Putamen (tissue), 1 donor: ENCODE results near the gene RALGPS1.
"Not testable (repeated sequence)": the region's sequence is repeated elsewhere in the genome, so short reads cannot be mapped to it uniquely, and the experiment has no call there.

Source experiments
- DNase-seq: peaks from one replicate; pipeline ENCODE4 v3.0.0-alpha.2; 2016; ENCODE audit warnings: low spot score

The RALGPS1 gene

GRCh38 chr9:127137640-127138360 lies 223.2 kb downstream of the RALGPS1 start:
- no peak for DNase-seq

DNA sequence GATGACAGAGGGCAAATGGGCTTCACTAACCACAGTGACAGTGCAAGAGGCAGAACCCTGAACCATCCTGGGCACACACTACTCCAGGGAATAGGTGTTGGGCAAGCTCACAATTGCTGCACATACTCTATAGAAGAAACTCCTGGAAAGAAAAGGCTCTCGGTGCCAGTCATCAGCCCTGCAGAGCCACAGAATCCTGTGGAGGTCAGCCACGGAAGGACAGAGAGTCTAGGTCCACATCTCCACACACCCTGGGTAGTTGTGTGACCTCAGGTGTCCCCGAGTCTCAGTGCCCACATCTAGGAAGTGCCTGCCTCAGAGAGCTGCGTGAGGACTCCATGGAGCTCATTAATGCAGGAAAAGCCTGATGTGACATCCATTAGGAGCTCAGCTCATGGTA lies 223.9 kb downstream of the RALGPS1 start:
- DNase-seq = no peak

DNA sequence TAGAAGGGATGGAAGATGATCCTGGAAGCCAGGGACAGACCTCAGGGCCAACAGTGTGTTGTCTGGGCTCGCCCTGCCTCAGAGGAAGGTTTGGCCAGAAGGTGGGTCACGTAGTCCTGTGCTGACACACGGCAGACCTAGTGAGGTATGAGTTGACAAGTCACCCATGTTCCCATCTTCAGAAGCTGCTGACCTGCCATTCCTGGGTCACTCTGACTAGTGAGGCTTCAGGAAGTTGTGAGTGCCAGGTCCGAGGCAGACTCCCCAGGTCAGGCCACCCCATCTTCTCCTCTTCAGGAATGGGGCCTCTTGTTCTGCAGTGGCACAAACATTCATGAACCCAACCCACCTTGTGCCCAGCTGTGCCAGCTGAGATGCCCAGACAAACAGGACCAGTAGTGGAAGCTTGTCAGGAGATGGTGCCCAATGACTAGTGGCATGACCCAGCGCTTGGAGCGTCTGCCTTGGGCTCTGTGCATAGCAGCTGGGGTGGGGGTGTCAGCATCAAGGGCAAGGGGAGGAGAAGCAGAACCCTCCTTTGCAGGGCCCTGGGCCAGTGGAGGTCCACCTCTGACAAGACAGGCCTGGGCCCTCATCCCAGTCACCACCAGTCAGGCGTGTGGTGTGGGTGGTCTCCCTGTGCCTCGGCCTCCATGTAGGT lies 224.6 kb downstream of the RALGPS1 start:
- DNase-seq = no peak

GRCh38 chr9:127139775-127140174 lies 225.2 kb downstream of the RALGPS1 start:
- no peak for DNase-seq

- DNase-seq = no peak
Observed at GRCh38 chr9:127140181-127140580, 225.6 kb downstream of the RALGPS1 start.

DNA sequence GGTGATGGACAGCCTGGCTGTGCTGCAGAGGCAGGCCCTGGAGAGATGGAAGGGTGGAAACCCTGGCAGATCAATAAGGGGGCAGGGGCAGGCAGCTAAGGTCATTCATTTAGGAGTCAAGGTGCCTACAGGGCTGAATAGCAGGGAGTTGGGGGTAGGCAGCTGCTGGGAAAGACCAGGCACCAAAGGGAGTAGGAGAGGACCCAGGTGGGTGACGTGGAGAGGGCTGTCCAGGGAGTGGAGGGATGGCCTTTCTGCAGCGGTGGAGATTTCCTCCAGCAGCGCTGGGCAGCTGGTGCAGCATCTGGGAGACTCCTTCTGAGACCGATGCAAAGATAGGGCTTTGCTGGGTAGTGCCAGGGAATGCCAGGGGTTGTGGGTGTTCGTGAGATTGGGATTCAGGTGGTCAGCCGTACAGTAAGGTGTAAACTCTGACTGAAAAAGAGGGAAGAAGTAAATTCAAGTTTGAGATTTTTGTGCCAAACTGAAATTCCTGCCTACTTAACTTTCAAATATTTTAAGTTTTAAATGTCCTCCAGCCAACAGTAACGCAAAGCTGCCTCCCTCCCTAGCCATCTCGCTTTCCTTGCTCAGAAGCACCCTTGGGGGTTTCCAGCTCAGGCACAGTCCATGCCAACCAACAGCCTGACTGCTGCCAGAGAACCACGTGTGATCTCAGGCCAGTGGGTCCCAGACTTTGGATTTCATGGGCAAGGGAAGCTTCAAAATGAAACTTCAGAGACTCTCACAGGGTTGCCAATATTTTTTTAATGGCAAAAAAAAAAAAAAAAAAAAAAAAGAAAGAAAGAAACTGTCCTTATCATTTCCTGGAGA lies 226.5 kb downstream of the RALGPS1 start:
- no peak for DNase-seq

- no peak for DNase-seq
Observed at GRCh38 chr9:127142291-127142690, 227.7 kb downstream of the RALGPS1 start.

DNA sequence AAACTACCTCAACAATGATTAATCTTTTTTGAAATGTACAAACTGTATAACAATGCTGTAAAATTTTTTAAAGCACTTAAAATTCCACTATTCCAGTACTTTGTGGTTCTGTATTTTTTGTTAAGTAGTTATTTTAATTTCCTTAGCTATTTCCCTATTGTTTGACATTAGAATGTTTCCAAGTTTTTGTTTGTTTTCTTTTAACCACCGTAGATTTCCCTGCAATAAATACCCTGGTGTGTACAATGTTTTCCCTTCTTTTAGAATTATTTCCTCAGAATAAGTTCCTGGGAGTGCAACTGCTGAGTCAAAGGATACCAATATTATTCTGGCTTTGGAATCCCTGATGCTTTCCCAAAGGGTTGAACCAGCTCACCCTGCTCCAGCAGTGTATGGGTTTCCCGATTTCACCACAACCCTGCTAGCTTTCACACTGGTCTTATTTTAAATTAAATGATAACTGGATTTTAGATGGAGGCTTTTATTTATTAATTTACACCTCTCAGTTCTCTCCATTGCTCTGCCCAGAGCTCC lies 228.4 kb downstream of the RALGPS1 start:
- DNase-seq = no peak

- no peak for DNase-seq
Observed at GRCh38 chr9:127143920-127144465, 229.4 kb downstream of the RALGPS1 start.

GRCh38 chr9:127144670-127145445 lies 230.3 kb downstream of the RALGPS1 start:
- no peak for DNase-seq

- not testable (repeated sequence) for DNase-seq
Observed at GRCh38 chr9:127146841-127147240, 232.3 kb downstream of the RALGPS1 start.

- no peak for DNase-seq
Observed at GRCh38 chr9:127147251-127147650, 232.7 kb downstream of the RALGPS1 start.

DNA sequence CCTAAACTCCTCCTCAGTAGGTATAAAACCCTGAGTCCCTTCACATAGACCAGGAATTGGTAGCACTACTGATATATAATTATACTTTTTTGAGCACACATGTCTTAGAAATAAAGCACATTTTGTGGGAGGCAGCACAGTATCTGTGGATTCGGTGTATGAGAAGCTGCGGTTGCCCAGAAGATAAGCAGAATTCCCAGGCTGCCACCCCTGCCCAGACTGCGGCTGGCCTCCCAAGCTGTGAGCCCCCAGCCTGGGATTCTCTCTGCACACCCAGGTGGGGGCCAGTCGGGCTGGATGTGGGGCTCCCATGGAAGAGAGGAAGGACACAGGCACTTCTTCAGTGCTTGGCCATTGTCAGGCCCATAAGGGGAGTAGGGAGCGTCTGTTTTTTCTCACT lies 233.4 kb downstream of the RALGPS1 start:
- DNase-seq = no peak

DNA sequence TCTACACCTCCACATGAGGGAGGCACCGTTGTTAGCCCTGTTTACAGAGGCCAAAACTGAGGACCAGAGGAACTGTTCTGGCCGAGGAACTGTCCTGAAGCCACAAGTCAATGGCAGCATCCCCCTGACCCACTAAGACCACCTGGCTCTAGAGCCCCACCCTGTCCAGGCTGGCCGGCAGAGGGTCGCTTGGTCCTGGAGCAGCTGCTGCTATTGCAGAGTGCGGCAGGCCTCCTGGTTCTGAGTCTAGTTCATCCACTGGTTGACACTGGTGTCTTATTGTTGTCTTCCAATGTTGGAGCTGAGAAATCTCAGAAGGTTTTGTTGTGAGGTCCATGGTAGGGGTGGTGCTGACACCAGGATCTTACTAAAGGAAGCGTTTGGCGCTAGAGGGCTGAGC lies 234.4 kb downstream of the RALGPS1 start:
- DNase-seq = no peak

- DNase-seq = no peak
Observed at GRCh38 chr9:127149463-127150390, 235.1 kb downstream of the RALGPS1 start.

DNA sequence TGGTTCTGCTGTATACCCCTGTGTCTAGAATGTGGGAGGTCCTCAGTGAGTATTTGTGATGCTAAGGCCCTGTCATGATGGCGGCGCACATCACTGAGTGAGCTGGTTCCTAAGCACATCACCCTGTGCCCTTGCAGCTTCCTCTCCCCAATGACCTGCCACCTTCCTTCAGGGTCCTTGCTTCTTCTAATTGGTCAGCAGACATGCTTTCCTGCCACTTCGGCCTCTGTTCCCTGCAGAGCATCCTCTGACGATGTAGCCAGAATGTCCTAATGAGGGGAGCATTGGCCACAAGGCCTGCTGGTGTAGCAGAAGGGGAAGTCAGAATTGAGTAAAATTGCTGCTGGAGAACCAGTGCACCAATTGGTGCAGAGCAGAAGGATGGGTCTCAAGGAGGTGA lies 238.9 kb downstream of the RALGPS1 start:
- no peak for DNase-seq

DNA sequence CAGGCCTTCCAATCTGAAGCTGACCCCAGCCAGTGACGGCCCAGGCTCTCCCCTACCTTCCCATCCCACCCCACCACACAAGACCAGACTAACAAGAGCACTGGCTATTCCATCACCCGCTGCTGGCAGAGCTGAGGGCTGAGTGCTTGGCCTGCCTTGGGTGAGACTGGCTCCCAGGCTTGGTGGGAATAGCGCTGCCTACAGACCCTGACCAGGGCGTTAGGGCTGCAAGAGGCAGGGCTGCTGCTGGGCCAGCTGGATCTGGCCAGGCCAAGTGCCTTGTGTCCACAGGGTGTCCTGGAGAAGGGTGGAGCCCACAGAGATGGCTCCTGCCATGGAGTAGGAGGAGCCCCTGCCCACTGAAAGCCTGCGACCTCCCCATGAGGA lies 239.4 kb downstream of the RALGPS1 start:
- DNase-seq = no peak

DNA sequence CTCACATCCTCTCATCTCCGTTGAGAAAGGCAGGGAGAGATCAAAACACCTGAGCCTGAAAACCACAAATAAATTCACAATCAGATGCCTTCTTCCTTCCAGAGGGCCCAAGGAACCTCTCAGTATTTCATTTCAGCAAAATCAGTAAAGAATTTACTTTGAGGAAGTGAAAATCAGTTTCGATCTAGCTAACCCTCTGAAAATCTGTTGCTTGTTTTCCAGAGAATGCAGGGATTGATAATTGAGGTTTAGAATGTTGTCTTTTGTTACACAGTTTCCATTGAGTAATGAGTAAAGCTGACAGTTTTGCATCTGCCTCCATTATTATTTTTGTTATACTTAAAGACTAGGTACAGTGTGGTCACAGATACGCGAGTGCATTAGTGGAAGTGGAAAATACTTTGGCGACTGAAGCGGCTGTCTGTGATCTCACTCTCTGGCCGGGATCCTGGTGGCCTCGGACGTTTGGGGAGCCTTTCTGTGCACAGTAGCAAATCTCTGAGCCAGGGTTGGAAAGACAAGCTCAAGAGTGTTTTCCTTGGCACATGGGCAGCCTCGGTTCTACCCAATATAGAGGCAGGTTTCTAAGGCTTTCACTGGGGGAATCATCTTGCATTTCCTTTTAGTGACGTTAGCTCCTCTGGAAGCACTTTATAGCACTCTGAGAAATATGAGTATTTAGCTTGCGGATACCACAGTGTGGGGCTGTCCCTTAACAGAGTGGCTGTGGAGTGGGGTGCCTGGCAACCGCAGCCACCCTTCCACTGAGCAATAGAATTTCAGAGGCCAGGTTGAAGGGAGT lies 240.0 kb downstream of the RALGPS1 start:
- peak; percentile 78 for DNase-seq

DNA sequence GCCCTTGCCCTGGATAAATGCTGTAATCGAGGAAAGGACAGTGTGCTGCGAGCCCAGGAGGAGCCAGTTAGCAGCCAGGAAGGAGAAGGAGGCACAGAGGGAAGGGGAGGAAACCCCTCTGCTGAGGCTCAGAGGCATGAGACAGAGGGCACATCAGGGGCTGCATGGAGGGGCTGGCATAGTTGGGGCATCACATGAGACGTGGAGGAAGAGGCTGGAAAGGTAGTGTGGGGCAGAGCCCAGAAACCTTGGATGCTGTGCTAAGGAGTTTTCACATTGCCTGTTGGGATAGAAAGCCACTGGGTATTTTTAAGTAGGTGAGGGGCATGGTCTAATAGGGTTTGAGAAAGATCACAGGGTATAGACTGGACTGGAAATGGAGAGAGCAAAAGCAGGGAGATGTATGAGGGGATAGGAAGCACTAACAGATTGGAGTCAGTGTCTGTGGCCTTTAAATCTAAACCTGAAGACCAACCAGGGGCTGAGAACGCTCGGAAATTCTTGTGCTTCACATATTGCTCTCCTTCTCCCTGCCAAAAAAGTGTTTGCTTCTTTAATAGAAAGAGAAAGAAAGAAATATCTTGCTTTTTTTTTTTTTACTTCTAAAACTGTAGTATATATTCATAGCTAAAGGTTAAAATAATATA lies 240.9 kb downstream of the RALGPS1 start:
- no peak for DNase-seq
